ENCODE measurements around the gene DCAF8L1.
A peak's percentile ranks its signal among the peaks of the same experiment; 100 is the strongest.

Gene DCAF8L1

DNA sequence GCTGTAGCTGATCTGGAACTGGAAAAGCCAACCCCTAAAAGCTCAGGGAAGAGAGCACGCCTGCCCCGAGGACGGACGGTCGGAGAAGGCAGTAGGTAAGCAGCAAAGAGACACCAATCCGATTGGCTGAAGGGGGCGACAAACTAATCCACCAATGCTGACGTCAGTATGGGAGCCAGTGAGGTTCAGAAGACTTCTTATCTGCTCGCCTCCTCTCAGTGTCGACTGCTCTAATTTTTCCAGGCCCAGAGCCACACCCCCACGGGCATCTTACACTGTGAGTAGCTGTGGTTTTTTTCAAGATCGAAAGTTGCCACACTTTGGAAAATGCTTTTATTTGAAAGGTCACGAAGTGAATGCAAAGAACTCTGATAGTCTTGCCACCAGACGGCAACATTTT lies at the start of gene DCAF8L1:
Gene DCAF8L1 (minus strand): TSS at position 101 of the 400 bp plus-strand sequence. CDS start 115 bp downstream, outside the sequence.
- DNase-seq (ENCODE audit: low read depth), result no peak
- H3K4me3 ChIP-seq (ENCODE audit: low read depth, low read length), result no peak within 1 kb of the TSS
- TF ChIP-seq, protein P1, sequence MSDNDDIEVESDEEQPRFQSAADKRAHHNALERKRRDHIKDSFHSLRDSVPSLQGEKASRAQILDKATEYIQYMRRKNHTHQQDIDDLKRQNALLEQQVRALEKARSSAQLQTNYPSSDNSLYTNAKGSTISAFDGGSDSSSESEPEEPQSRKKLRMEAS (IDR thresholded peaks at IDR 0.05; ENCODE audit: low read depth, low read length), result no peak
- TF ChIP-seq MYC (IDR thresholded peaks at IDR 0.05; ENCODE audit: low read depth, low read length), result no peak
- TF ChIP-seq POLR2A (IDR thresholded peaks at IDR 0.05; ENCODE audit: extremely low read depth, insufficient read length), result no peak
- TF ChIP-seq, protein P2, sequence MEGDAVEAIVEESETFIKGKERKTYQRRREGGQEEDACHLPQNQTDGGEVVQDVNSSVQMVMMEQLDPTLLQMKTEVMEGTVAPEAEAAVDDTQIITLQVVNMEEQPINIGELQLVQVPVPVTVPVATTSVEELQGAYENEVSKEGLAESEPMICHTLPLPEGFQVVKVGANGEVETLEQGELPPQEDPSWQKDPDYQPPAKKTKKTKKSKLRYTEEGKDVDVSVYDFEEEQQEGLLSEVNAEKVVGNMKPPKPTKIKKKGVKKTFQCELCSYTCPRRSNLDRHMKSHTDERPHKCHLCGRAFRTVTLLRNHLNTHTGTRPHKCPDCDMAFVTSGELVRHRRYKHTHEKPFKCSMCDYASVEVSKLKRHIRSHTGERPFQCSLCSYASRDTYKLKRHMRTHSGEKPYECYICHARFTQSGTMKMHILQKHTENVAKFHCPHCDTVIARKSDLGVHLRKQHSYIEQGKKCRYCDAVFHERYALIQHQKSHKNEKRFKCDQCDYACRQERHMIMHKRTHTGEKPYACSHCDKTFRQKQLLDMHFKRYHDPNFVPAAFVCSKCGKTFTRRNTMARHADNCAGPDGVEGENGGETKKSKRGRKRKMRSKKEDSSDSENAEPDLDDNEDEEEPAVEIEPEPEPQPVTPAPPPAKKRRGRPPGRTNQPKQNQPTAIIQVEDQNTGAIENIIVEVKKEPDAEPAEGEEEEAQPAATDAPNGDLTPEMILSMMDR (IDR thresholded peaks at IDR 0.05; ENCODE audit: low read depth, low read length), result no peak

DNA sequence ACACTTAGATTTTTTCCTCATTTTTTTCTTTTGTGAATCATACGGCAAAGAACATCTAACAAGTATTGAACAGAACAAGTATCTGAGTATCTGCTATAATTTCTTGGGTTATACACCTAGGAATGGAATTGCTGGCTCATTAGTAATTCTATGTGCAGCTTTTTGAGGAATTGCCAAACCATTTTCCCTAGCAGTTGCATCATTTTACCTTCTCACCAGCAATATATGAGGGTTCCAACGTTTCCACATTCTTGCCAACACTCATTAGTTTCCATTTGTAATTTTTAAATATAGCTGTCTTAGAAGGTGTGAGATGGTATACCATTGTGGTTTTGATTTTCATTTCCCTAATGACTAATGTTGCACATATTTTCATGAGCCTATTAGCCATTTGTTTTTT lies 41.1 kb upstream of the DCAF8L1 start:
- DNase-seq (ENCODE audit: low read depth), result no peak
- no peak overlapping the region for H3K4me3 ChIP-seq (ENCODE audit: low read depth, low read length)
- TF ChIP-seq MYC (IDR thresholded peaks at IDR 0.05; ENCODE audit: low read depth, low read length) (no peak), POLR2A (IDR thresholded peaks at IDR 0.05; ENCODE audit: extremely low read depth, insufficient read length) (no peak)
- TF ChIP-seq, protein P2 (IDR thresholded peaks at IDR 0.05; ENCODE audit: low read depth, low read length), result no peak
- TF ChIP-seq, protein P1 (IDR thresholded peaks at IDR 0.05; ENCODE audit: low read depth, low read length), result no peak

DNA sequence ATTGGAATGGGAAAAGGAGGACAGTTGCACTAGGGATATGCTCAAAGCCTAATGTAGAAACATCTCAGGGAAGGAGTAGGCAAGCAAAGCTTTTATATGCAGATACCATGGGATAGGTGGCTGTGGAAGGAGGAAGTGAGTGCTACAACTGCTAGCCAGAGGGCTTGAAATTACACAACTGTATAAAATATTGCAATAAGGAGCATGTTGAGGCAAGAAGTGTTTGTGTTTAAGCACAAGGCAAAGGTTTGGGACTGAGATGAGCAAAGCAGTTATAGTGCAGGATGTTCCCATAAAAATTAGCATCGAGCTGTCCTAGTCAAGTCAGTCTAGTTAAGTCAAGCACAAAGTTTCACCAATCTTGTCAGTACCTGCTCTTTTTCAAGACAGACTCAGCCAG lies 35.6 kb upstream of the DCAF8L1 start:
- TF ChIP-seq MYC (IDR thresholded peaks at IDR 0.05; ENCODE audit: low read depth, low read length) (no peak), POLR2A (IDR thresholded peaks at IDR 0.05; ENCODE audit: extremely low read depth, insufficient read length) (no peak)
- TF ChIP-seq, protein P2 (IDR thresholded peaks at IDR 0.05; ENCODE audit: low read depth, low read length), result no peak
- TF ChIP-seq, protein P1 (IDR thresholded peaks at IDR 0.05; ENCODE audit: low read depth, low read length), result no peak
- peak; percentile 2 for DNase-seq (ENCODE audit: low read depth)
- H3K4me3 ChIP-seq (ENCODE audit: low read depth, low read length), result no peak overlapping the region

DNA sequence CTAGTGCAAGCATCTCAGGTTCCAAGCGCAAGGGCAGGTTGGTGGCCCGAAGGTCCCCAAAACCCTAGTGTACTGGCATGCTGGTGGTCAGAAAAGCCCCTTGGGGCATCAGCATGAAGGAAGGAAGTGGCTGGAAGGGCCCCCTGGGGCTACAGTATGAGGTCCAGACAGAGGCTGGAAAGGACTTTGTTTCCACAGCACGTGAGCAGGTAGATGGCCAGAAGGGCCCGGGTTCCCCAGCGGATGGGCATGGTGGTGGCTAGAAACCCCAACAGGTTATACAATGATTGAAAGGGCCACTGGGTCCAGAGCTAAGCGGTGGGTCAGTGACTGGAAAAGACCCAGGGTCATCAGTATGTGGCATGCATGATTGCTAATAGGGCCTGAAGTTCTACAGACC lies 34.7 kb upstream of the DCAF8L1 start:
- no peak for DNase-seq (ENCODE audit: low read depth)
- TF ChIP-seq, protein P1 (IDR thresholded peaks at IDR 0.05; ENCODE audit: low read depth, low read length), result no peak
- TF ChIP-seq MYC (IDR thresholded peaks at IDR 0.05; ENCODE audit: low read depth, low read length) (no peak), POLR2A (IDR thresholded peaks at IDR 0.05; ENCODE audit: extremely low read depth, insufficient read length) (no peak)
- TF ChIP-seq, protein P2 (IDR thresholded peaks at IDR 0.05; ENCODE audit: low read depth, low read length), result no peak
- H3K4me3 ChIP-seq (ENCODE audit: low read depth, low read length), result no peak overlapping the region

DNA sequence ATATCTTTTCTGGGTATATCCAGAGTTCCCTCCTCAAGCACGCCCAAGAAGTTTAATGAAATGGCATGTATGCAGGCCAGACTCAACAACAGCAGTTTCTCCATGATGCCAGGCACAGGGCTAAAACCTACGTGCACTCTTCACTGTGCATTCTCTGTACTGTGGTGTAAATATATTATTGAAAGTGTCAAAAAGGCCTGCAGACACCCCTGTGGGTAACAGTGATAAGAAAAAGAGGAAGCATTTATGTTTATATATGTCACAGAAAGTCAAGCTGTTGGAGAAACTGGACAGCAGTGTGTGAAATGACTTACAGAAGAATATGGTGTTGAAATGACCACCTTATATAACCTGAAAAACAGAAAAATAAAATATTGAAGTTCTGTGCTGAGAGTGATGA lies 29.6 kb upstream of the DCAF8L1 start:
- no peak for TF ChIP-seq POLR2A (IDR thresholded peaks at IDR 0.05; ENCODE audit: extremely low read depth, insufficient read length)
- DNase-seq (ENCODE audit: low read depth), result no peak
- no peak overlapping the region for H3K4me3 ChIP-seq (ENCODE audit: low read depth, low read length)

DNA sequence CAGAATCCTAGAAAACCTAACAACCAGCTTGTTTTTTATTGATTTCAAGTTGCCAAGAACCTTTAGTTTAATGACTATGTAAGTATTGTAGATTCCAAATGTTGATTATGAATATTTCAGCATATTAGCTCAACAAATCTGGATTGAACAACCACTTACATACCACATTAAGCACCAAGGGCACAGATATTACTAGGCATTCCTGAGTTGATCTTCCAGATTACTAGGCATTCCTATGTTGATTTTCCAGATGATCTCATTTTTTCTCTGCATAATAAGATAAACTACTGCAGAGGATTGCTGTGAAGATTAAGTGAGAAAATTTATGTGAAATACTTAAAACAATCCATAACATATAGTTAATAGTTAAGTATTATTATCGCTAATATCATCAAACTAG lies 17.4 kb upstream of the DCAF8L1 start:
- no peak for TF ChIP-seq MYC (IDR thresholded peaks at IDR 0.05; ENCODE audit: low read depth, low read length)
- no peak overlapping the region for H3K4me3 ChIP-seq (ENCODE audit: low read depth, low read length)
- no peak for DNase-seq (ENCODE audit: low read depth)

DNA sequence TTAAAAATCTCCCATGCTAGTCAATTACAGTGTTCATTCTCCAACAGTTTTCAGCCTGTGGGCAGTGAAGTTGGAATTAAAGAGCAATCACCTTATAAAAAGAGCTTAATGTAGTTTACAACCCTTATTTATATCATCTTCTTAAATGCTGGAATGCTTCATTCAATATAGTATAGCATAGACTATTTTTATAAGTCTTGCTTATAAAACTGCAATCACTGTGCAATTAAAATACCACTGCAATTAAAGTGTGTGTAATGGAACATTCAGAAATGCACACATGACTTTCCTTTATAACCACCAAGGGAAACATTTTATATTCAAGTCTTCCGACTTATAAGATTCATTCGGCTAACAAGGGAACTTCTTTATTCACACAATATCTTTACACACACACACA lies 16.4 kb upstream of the DCAF8L1 start:
- no peak for DNase-seq (ENCODE audit: low read depth)
- TF ChIP-seq POLR2A (IDR thresholded peaks at IDR 0.05; ENCODE audit: extremely low read depth, insufficient read length), result no peak
- TF ChIP-seq, protein P1 (IDR thresholded peaks at IDR 0.05; ENCODE audit: low read depth, low read length), result no peak
- no peak for TF ChIP-seq MYC (IDR thresholded peaks at IDR 0.05; ENCODE audit: low read depth, low read length)
- TF ChIP-seq, protein P2 (IDR thresholded peaks at IDR 0.05; ENCODE audit: low read depth, low read length), result no peak
- no peak overlapping the region for H3K4me3 ChIP-seq (ENCODE audit: low read depth, low read length)
